Breast epithelium (tissue), 4 donors: ENCODE measurements around the gene ATXN1. TPM values are rescaled to one million over a fixed set of nuclear protein-coding genes. Genes with fewer than 3 reads are reported as not detected.

Experiments
- DNase-seq, 2 donors: peaks; one replicate each; pipeline ENCODE4 v3.0.0-alpha.2; 2019; ENCODE audit warnings: low spot score in 2 of 2
- H3K27ac ChIP-seq, 2 donors: fragments of 200-600 bp; sonication (generic) in 1 of 2; one replicate each; pipeline ENCODE4 v1.5.1; 2016 to 2019; ENCODE audit warnings: mild to moderate bottlenecking in 1 of 2
- H3K27me3 ChIP-seq, 2 donors: fragments of 200-600 bp; sonication (generic) in 1 of 2; one replicate each; pipeline versions ENCODE4 v1.5.1 to v1.6.0; 2017 to 2019; ENCODE audit warnings: control low read depth in 1 of 2, mild to moderate bottlenecking in 1 of 2
- H3K36me3 ChIP-seq: fragments of 200-600 bp; one replicate; pipeline ENCODE4 v1.5.1; 2019
- H3K4me1 ChIP-seq, 2 donors: fragments of 200-600 bp; sonication (generic); one replicate each; pipeline ENCODE4 v1.5.1; 2016 to 2019; ENCODE audit warnings: control low read depth in 1 of 2
- H3K4me3 ChIP-seq, 3 donors: fragments of 200-600 bp; sonication (generic); 1 replicate in 2 of 3; 2 replicates in 1 of 3; pipeline ENCODE4 v1.5.1; 2016 to 2019; ENCODE audit warnings: mild to moderate bottlenecking in 3 of 3, moderate library complexity in 2 of 3
- H3K9me3 ChIP-seq, 2 donors: fragments of 200-600 bp; sonication (generic) in 1 of 2; one replicate each; pipeline ENCODE4 v1.5.1; 2016 to 2019; ENCODE audit warnings: control low read depth in 1 of 2
- POLR2A ChIP-seq: fragments of 450-650 bp; IDR thresholded peaks from one replicate; pipeline ENCODE4 v1.6.1; 2016; ENCODE audit warnings: antibody characterized with exemption, mild to moderate bottlenecking, moderate library complexity
- POLR2AphosphoS5 ChIP-seq, 3 donors: sonication (generic); formaldehyde crosslinking; IDR thresholded peaks; one replicate each; pipeline ENCODE4 v1.6.1; 2017; ENCODE audit warnings: antibody characterized with exemption in 3 of 3
- intact Hi-C: fragments of 100-400 bp; cut with DNase I; formaldehyde crosslinking; loops from one replicate; pipeline ENCODE4 v1.15.1; 2023; ENCODE audit warnings: low total_unique reads
- total RNA-seq, 3 donors: library from RNA; depleted of rRNA; stranded (reverse); fragments of >200 nt; gene quantifications; one replicate each; pipeline ENCODE4 v1.1.0, GENCODE V29; 2016
- TF ChIP-seq, protein P1 (sequence below), 3 donors: fragments of 450-650 bp; IDR thresholded peaks; one replicate each; pipeline ENCODE4 v1.5.1; 2016 to 2017; ENCODE audit warnings: antibody characterized with exemption in 3 of 3, mild to moderate bottlenecking in 3 of 3, moderate library complexity in 3 of 3

ATXN1 gene
- total RNA-seq, 3 donors from 2014 or later, result 26.7 to 63.2 (median 37.4) TPM

DNA sequence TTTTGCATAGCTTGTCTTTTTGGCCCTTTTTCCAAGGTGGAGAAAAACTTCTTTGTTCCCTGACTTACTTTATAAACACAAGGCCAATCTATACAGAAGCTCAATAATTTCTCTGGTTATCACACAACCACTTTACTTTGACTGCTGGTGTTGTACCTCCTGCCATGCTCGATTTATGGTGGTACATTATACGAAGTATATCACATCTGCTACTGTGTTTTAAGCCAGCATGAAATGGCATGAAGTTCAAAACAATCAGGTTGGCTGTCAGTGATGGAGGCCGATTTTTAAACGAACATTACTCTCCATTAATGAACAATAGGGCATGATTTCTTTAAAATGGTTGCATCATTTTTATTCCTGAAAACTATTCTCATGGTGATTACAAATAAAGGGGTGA lies 21.0 kb upstream of the ATXN1 start:
- no peak overlapping the region for H3K4me3 ChIP-seq
- no peaks in the 10 kb centered on the region for H3K9me3 ChIP-seq
- intact Hi-C loops, result no loop called here
- TF ChIP-seq POLR2A, result no peak
- H3K4me1 ChIP-seq, result no peaks in the 10 kb centered on the region
- no peak overlapping the region for H3K27ac ChIP-seq
- no peaks in the 10 kb centered on the region for H3K36me3 ChIP-seq
- H3K27me3 ChIP-seq, result no peaks in the 10 kb centered on the region
- no peak for DNase-seq

DNA sequence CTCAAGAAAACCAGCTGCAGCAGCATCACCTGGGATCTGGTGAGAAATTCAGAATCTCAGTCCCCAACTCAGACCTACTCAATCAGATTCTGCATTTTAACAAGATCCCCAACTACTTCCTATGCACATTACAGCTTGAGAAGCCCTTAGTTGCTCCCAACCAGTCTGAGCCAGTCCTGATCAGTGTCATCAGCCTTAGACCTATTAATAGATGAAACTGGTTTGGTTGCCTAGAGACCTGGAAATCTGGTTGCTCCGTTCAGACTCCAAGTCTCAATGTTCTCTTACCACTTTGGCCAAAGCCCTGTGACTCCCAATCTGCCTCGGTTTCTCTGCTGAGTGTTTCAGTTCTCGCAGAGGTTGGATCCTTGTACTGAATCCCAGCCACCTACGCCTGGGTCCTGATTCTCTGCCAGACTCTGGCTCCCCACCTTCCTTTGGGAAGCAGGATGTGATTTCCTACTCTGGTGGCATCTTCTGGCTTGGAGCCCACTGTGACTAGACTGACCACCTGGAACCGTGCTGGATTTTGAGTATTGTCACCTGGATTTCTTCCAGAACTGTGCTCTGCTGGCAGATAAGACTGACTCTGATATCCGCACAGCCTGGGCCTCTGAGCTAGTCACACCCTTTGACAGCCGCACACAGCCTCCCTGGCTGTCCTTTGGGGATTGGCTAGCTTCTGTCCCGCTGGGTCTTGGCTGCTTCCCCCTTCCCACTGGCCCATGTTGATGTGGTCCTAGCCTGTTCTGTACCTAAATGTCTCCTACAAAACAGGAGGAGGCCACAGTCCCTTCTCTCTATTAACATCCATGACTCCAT lies 20.3 kb upstream of the ATXN1 start:
- H3K4me3 ChIP-seq, result no peak overlapping the region
- no peak for DNase-seq
- H3K9me3 ChIP-seq, result no peaks in the 10 kb centered on the region
- TF ChIP-seq POLR2AphosphoS5 (IDR thresholded peaks at IDR 0.05) (no peak), POLR2A (no peak)
- TF ChIP-seq, protein P1, sequence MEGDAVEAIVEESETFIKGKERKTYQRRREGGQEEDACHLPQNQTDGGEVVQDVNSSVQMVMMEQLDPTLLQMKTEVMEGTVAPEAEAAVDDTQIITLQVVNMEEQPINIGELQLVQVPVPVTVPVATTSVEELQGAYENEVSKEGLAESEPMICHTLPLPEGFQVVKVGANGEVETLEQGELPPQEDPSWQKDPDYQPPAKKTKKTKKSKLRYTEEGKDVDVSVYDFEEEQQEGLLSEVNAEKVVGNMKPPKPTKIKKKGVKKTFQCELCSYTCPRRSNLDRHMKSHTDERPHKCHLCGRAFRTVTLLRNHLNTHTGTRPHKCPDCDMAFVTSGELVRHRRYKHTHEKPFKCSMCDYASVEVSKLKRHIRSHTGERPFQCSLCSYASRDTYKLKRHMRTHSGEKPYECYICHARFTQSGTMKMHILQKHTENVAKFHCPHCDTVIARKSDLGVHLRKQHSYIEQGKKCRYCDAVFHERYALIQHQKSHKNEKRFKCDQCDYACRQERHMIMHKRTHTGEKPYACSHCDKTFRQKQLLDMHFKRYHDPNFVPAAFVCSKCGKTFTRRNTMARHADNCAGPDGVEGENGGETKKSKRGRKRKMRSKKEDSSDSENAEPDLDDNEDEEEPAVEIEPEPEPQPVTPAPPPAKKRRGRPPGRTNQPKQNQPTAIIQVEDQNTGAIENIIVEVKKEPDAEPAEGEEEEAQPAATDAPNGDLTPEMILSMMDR (IDR thresholded peaks at IDR 0.05), result no peak
- no peaks in the 10 kb centered on the region for H3K36me3 ChIP-seq
- no peaks in the 10 kb centered on the region for H3K27me3 ChIP-seq
- H3K27ac ChIP-seq, result peak overlapping the region; percentile 25 to 50
- intact Hi-C loops, result no loop called here
- no peaks in the 10 kb centered on the region for H3K4me1 ChIP-seq

DNA sequence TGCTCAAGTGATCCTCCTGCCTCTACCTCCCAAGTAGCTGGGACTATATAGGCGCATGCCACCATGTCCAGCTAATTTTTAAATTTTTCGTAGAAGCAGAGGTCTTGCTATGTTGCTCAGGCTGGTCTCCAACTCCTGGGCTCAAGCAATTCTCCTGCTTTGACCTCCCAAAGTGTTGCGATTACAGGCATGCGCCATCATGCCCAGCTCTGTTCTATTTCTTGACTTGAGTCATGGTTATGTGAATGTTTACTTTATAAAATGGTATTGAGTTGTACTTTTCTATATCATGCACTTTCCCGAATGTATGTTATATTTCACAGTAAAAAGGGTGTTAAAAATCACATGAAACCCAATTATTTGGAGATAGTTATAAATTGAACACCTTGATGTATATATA lies 17.3 kb upstream of the ATXN1 start:
- DNase-seq, result no peak
- TF ChIP-seq POLR2A, result no peak
- TF ChIP-seq, protein P1 (IDR thresholded peaks at IDR 0.05), result no peak
- TF ChIP-seq POLR2AphosphoS5 (IDR thresholded peaks at IDR 0.05), result no peak
- Histone ChIP-seq H3K4me1 (no peaks in the 10 kb centered on the region), H3K36me3 (no peaks in the 10 kb centered on the region), H3K27ac (no peak overlapping the region), H3K27me3 (no peaks in the 10 kb centered on the region), H3K9me3 (no peaks in the 10 kb centered on the region), H3K4me3 (no peak overlapping the region)
- intact Hi-C loops, result no loop called here

DNA sequence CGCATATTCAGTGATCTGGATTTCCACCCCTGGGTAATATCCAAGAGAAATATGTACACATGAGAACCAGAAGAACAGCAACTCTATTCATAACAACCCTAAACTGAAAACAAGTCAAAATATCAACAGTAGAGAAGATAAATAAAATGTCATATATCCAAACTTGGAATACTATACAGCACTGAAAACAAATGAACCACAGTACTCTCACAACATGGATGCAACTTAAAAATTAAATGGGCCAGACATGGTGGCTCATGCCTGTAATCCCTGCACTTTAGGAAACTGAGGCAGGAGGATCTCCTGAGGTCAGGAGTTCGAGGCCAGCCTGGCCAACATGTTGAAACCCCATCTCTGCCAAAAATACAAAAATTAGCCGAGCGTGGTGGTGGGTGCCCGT lies 16.5 kb upstream of the ATXN1 start:
- H3K27ac ChIP-seq, result no peak overlapping the region
- intact Hi-C loops, result no loop called here
- no peak for DNase-seq
- no peaks in the 10 kb centered on the region for H3K36me3 ChIP-seq
- TF ChIP-seq POLR2A, result no peak
- TF ChIP-seq POLR2AphosphoS5 (IDR thresholded peaks at IDR 0.05), result no peak
- TF ChIP-seq, protein P1 (IDR thresholded peaks at IDR 0.05), result no peak
- no peak overlapping the region for H3K4me3 ChIP-seq
- H3K4me1 ChIP-seq, result no peaks in the 10 kb centered on the region
- no peaks in the 10 kb centered on the region for H3K27me3 ChIP-seq
- no peaks in the 10 kb centered on the region for H3K9me3 ChIP-seq

DNA sequence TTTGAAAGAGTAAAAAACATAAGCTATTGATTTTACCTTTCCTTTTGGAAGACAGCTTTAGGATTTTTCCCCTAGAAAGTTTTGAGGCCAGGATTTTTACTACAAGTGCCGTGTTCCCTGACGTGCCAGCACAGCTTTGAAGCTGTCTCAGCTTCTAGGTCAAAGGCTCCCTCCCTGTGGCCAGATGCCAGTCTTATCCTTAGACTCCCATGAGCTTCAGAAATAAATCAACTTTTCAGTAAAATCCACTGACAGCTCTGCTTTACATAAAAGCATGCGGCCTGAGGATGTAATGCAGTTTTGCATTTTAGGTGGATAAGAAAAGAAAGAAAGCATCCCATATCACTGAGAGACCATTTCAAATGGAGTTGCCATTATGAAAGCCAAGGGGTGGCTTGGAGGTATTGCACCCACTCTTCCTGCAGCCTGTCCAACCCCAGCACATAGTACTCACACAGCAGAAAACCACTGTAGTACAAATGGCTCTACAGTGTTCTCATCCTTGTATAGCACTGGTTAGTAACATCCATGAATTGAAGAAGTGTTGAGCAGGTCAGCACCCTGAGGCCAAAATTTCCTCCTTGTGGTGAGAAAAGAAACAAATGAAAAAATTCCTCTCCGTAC lies 15.2 kb upstream of the ATXN1 start:
- H3K36me3 ChIP-seq, result no peaks in the 10 kb centered on the region
- intact Hi-C loops, result no loop called here
- no peak overlapping the region for H3K27ac ChIP-seq

More for the DNA sequence above, 15.2 kb upstream of the ATXN1 start:
- Histone ChIP-seq H3K4me1 (no peaks in the 10 kb centered on the region), H3K27me3 (no peaks in the 10 kb centered on the region), H3K9me3 (no peaks in the 10 kb centered on the region), H3K4me3 (no peak overlapping the region)
- TF ChIP-seq POLR2AphosphoS5 (IDR thresholded peaks at IDR 0.05) (no peak), POLR2A (no peak)
- TF ChIP-seq, protein P1 (IDR thresholded peaks at IDR 0.05), result peak in 2 of 3 donors; percentile 11 to 15
- no peak for DNase-seq
